RWPE2 (cell line): ENCODE data around the gene SPRR4.

Experiments
- ATAC-seq: fragments of 200-7000 bp; cut with Tn5 transposase; 3 replicates; pipeline ENCODE4 v1.9.1; 2021; ENCODE audit warnings: low read depth
- DNase-seq: peaks from one replicate; pipeline ENCODE4 v3.0.0-alpha.2; 2020; ENCODE audit warnings: low spot score
- H3K27ac ChIP-seq: fragments of 450-650 bp; 2 replicates; pipeline ENCODE4 v1.5.1; 2017; ENCODE audit warnings: mild to moderate bottlenecking; ENCODE audit not compliant: poor library complexity, severe bottlenecking
- H3K27me3 ChIP-seq: fragments of 250-450 bp; sonication (Bioruptor Pico); 2 replicates; pipeline ENCODE4 v1.5.1; 2021; ENCODE audit warnings: mild to moderate bottlenecking, moderate library complexity; ENCODE audit not compliant: insufficient read depth, poor library complexity, severe bottlenecking
- H3K36me3 ChIP-seq: fragments of 250-450 bp; sonication (Bioruptor Pico); 2 replicates; pipeline ENCODE4 v1.5.1; 2020; ENCODE audit warnings: low read depth, mild to moderate bottlenecking, moderate library complexity
- H3K4me1 ChIP-seq: fragments of 250-450 bp; sonication (Bioruptor Pico); 2 replicates; pipeline ENCODE4 v1.5.1; 2021; ENCODE audit warnings: mild to moderate bottlenecking, moderate library complexity; ENCODE audit not compliant: insufficient read depth, poor library complexity, severe bottlenecking
- H3K4me3 ChIP-seq: fragments of 250-450 bp; sonication (Bioruptor Pico); 2 replicates; pipeline ENCODE4 v1.5.1; 2021; ENCODE audit warnings: mild to moderate bottlenecking, moderate library complexity; ENCODE audit not compliant: severe bottlenecking
- H3K9me3 ChIP-seq: fragments of 250-450 bp; sonication (Bioruptor Pico); 2 replicates; pipeline ENCODE4 v1.5.1; 2021; ENCODE audit warnings: mild to moderate bottlenecking, moderate library complexity; ENCODE audit not compliant: severe bottlenecking
- CTCF ChIP-seq: fragments of 450-650 bp; IDR thresholded peaks from one replicate; pipeline ENCODE4 v1.5.1; 2017; ENCODE audit warnings: mild to moderate bottlenecking, moderate library complexity; ENCODE audit not compliant: poor library complexity, severe bottlenecking

The SPRR4 gene

GRCh38 chr1:152993186-152993585 lies 22.7 kb downstream of the SPRR4 start:
- DNase-seq (no peak), ATAC-seq (no peak)
- no peak overlapping the region for H3K27ac ChIP-seq
- TF ChIP-seq CTCF: no peak
- H3K27me3 ChIP-seq: no peaks in the 10 kb centered on the region
- H3K4me3 ChIP-seq: no peak overlapping the region
- no peaks in the 10 kb centered on the region for H3K4me1 ChIP-seq
- no peaks in the 10 kb centered on the region for H3K9me3 ChIP-seq
- H3K36me3 ChIP-seq: no peaks in the 10 kb centered on the region

- no peak overlapping the region for H3K27ac ChIP-seq
- no peaks in the 10 kb centered on the region for H3K9me3 ChIP-seq
- ATAC-seq (no peak), DNase-seq (no peak)
- H3K36me3 ChIP-seq: no peaks in the 10 kb centered on the region
- TF ChIP-seq CTCF: no peak
- H3K4me3 ChIP-seq: no peak overlapping the region
- no peaks in the 10 kb centered on the region for H3K4me1 ChIP-seq
- H3K27me3 ChIP-seq: no peaks in the 10 kb centered on the region
Observed at GRCh38 chr1:152995842-152996241, 25.4 kb downstream of the SPRR4 start.

- ATAC-seq (no peak), DNase-seq (no peak)
- H3K27ac ChIP-seq: no peak overlapping the region
- TF ChIP-seq CTCF: no peak
- no peaks in the 10 kb centered on the region for H3K9me3 ChIP-seq
- H3K27me3 ChIP-seq: no peaks in the 10 kb centered on the region
- H3K36me3 ChIP-seq: no peaks in the 10 kb centered on the region
- H3K4me1 ChIP-seq: no peaks in the 10 kb centered on the region
- H3K4me3 ChIP-seq: no peak overlapping the region
Observed at GRCh38 chr1:152996633-152997400, 26.4 kb downstream of the SPRR4 start.

- no peaks in the 10 kb centered on the region for H3K27me3 ChIP-seq
- H3K4me1 ChIP-seq: no peaks in the 10 kb centered on the region
- no peaks in the 10 kb centered on the region for H3K36me3 ChIP-seq
- ATAC-seq (no peak), DNase-seq (no peak)
- no peak overlapping the region for H3K27ac ChIP-seq
- H3K9me3 ChIP-seq: no peaks in the 10 kb centered on the region
- no peak overlapping the region for H3K4me3 ChIP-seq
- no peak for TF ChIP-seq CTCF
Observed at GRCh38 chr1:152997901-152998300, 27.5 kb downstream of the SPRR4 start.

- no peak for TF ChIP-seq CTCF
- no peak for ATAC-seq
- Histone ChIP-seq H3K36me3 (no peaks in the 10 kb centered on the region), H3K9me3 (no peaks in the 10 kb centered on the region), H3K4me3 (no peak overlapping the region), H3K4me1 (no peaks in the 10 kb centered on the region), H3K27me3 (no peaks in the 10 kb centered on the region), H3K27ac (no peak overlapping the region)
- DNase-seq: no peak
Observed at GRCh38 chr1:152998476-152998875, 28.0 kb downstream of the SPRR4 start.
